Measurements from ENCODE around the gene HIGD2A. TPM values are rescaled to one million over a fixed set of nuclear protein-coding genes. Genes with fewer than 3 reads are reported as not detected.

Gene HIGD2A
- total and polyA plus RNA-seq, 2 donors = 62.0 to 188 TPM

DNA sequence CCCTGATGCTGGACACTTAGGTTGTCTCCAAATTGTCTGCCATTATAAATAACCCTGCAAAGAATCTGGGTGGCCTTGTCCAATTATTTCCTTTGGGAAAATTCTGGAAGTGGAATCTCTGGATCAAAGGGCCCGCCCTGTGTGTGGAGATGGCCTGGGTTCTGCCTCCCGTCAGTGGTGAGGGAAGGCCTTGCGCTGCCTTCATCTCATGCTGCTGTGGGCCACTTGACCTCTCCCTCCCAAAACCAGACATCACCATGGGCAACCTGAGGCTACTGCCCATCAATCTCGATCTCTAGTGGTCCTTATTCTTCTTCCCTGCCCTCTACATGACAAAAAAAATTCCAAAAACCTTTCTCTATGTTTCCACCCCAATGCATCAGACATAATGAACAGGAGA is 21.2 kb downstream of the HIGD2A start:
- H3K4me1 ChIP-seq (ENCODE audit: insufficient read depth) = peaks cover 2% of the 10 kb centered on the region
- H3K27ac ChIP-seq (ENCODE audit: low read depth) = no peak overlapping the region
- 93% methylated on average over 4 of the region's 4 CpGs for WGBS
- H3K36me3 ChIP-seq (ENCODE audit: insufficient read depth) = peaks cover 2% of the 10 kb centered on the region
- H3K4me3 ChIP-seq (ENCODE audit: low read depth, low read length) = no peak overlapping the region
- DNase-seq (ENCODE audit: extremely low spot score) = no peak

DNA sequence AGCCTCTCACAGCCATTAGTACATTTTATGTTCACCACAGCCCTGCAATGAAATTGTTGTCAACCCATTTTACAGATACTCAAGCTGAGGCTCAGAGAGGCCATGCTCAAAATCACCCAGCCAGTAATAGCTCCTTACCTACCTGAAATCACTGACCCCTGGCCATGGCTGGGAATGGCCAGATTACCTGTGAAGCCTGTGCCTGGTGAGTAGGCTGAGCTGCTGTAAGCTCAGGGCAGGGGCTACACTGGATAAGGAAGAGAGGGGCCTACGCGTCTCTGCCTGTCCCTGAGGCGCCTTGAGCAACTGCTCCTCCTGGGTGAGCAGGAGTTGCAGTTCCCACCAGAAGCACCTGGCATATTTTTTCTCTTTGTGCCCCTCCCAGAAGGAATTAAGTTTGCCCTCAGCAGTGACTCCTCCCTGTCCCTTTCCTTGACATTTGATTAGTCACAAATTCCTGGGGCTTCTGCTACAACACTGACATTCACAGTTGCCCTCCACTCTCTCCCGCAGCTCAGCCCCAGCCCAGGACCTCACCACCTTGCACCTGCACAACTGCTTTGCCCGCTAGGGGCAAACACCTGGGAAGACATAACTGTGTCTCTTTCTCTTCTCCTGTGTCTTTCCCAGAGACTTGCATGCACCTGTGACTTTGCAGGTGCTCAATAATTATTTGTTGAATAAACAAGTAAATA is 22.1 kb downstream of the HIGD2A start:
- peaks cover 2% of the 10 kb centered on the region for H3K36me3 ChIP-seq (ENCODE audit: insufficient read depth)
- H3K27ac ChIP-seq (ENCODE audit: low read depth) = no peak overlapping the region
- WGBS = 95% methylated on average over 5 of the region's 5 CpGs
- peaks cover 2% of the 10 kb centered on the region for H3K4me1 ChIP-seq (ENCODE audit: insufficient read depth)
- DNase-seq (ENCODE audit: extremely low spot score) = no peak
- H3K4me3 ChIP-seq (ENCODE audit: low read depth, low read length) = no peak overlapping the region

DNA sequence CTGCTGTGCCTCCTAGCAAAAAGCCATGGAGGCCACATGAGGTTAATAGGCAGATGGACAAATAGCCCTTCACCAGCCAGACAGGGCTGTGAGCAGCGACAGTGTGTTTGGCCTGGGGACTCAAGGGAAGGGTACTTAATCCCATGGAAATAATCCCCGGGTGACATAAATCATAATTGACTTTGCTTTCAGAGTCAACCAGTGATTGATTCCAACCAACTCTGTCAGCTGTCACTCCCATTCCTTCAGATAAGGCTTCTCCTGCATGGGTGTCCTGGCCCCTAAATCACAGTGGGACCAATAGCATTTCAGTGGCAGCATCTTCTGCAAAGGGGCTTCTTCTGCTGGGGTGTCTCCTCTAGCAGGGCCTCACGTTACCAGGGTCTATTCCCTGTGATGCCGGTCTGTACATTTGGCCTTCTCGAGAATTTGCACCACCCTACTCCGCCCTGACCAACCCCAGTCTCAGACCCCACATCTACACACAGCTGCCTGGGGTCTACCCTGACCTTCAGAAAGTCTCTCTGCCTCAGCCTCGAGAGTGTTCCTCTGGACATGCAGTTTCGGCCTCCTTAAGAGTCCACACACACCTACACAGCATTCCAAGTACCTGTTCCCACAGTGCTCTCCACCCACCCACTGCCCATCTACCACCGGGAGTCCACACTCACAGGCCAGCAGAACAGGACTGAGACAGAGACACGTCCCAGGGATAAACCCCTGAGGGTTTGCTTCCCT is 24.1 kb downstream of the HIGD2A start:
- peaks cover 2% of the 10 kb centered on the region for H3K4me1 ChIP-seq (ENCODE audit: insufficient read depth)
- 76% methylated on average over 10 of the region's 10 CpGs for WGBS
- no peak overlapping the region for H3K4me3 ChIP-seq (ENCODE audit: low read depth, low read length)
- peaks cover 2% of the 10 kb centered on the region for H3K36me3 ChIP-seq (ENCODE audit: insufficient read depth)
- DNase-seq (ENCODE audit: extremely low spot score) = no peak
- H3K27ac ChIP-seq (ENCODE audit: low read depth) = no peak overlapping the region

- Histone ChIP-seq H3K4me3 (ENCODE audit: low read depth, low read length) (no peak overlapping the region), H3K4me1 (ENCODE audit: insufficient read depth) (peaks cover 2% of the 10 kb centered on the region), H3K36me3 (ENCODE audit: insufficient read depth) (peaks cover 2% of the 10 kb centered on the region), H3K27ac (ENCODE audit: low read depth) (no peak overlapping the region)
- 38% methylated on average over 2 of the region's 2 CpGs for WGBS
- DNase-seq (ENCODE audit: extremely low spot score) = no peak
These were observed 24.7 kb downstream of the HIGD2A start for GRCh38 chr5:176413255-176413565.

DNA sequence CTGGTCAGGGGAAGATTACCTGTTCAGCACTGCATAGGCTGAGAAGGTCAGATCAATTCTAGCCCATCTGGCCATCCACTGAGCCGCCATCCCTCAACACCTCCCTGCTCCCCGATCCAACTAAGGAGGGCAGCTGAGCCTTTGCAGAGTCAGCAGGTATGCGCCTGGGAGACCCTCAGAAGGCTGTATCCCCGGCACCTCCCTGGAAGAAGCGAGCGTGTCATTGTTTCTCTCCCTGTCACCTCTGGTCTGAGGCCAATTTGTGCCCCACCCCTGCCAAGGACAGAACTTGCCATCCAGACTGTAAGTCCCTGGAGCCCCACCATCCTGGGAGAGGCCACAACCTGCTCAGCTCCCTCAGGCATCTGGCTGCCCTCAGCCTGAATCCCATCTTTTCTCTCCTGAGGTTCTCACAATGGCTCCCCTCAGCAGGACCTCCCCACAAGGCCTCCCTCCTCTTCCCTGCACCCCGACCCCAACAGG is 25.2 kb downstream of the HIGD2A start:
- Histone ChIP-seq H3K4me3 (ENCODE audit: low read depth, low read length) (no peak overlapping the region), H3K4me1 (ENCODE audit: insufficient read depth) (peaks cover 2% of the 10 kb centered on the region), H3K36me3 (ENCODE audit: insufficient read depth) (peaks cover 2% of the 10 kb centered on the region), H3K27ac (ENCODE audit: low read depth) (no peak overlapping the region)
- WGBS = 88% methylated on average over 7 of the region's 7 CpGs
- DNase-seq (ENCODE audit: extremely low spot score) = no peak

DNA sequence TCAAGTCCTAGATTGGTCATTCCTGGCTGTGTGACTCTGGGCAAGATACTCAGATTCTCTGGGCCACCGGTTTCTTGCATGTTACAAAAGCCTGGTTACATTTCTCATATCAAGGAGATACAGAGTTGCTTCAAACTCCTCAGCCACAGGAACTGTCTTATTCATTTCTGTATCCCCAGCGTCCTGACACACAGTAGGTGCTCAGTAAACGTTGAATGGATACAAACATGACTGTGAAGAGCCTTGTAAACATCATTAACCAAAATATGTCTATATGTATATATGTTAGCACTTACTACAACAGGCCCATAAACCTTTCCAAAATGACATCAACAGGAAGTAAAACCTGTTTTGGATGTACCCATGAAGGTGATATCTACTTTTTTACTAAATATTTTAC is 26.2 kb downstream of the HIGD2A start:
- no peak for DNase-seq (ENCODE audit: extremely low spot score)
- Histone ChIP-seq H3K4me1 (ENCODE audit: insufficient read depth) (peaks cover 2% of the 10 kb centered on the region), H3K27ac (ENCODE audit: low read depth) (no peak overlapping the region), H3K4me3 (ENCODE audit: low read depth, low read length) (no peak overlapping the region), H3K36me3 (ENCODE audit: insufficient read depth) (peaks cover 1% of the 10 kb centered on the region)
- 70% methylated on average over 3 of the region's 3 CpGs for WGBS

- WGBS = 72% methylated on average over 13 of the region's 13 CpGs
- no peak for DNase-seq (ENCODE audit: extremely low spot score)
These were observed 26.8 kb downstream of the HIGD2A start for GRCh38 chr5:176415240-176415951.

DNA sequence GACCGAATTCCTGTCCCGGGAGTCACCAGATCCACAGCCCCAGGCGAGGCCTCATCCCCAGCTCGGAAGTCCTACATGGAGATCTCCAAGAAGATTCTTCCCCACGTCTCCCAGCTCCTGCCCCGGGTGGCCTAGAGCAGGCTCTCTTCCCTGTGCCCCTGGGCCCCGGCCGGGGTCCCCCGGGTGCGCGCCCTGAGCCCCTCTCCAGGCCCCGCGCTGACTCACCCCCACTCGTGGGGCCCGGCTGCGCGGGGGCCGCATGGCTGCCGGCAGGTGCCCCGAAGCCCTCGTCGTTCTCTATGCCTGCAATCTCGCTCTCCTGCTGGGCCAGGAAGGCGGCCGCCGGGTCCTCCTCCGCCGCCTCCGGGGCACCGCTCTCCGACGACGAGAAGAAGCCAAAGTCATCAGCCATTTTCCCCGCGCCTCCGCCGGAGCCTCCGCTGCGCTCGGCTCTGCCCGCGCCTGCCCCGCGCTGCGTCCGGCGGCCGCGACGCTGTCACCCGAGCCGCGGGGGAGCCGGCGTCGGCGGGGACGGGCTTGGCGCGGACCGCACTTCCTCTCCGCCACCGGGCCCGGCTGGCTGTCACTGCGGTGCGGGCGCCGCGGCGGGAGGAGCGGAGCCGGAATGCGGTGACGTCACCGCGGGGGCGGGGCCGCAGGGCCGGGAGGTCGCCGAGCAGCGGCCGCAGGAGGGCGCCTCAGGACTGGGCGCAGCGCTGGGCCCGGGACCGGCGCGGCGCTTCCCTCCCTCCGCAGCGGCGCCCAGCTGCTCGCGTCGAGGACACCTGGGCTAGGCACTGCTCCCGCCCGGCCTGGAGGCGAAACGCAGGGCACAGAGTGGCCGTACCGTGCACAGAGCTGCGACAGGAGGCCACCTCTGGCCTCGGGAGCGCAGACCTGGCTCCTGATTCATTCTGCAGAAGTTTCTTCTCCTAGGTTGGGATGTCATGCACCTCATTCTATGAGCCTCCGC is 27.7 kb downstream of the HIGD2A start, which contains the start of gene CLTB:
CLTB (minus strand) TSS at position 588 of the 973 bp plus-strand sequence; CDS start at position 412, 176 bp downstream.
- no peaks in the 10 kb centered on the region for H3K36me3 ChIP-seq (ENCODE audit: insufficient read depth)
- WGBS = 1% methylated on average over 107 of the region's 107 CpGs
- peak; percentile 26 for DNase-seq (ENCODE audit: extremely low spot score)
- peak within 1 kb of the TSS; percentile 76 for H3K27ac ChIP-seq (ENCODE audit: low read depth)
- H3K4me1 ChIP-seq (ENCODE audit: insufficient read depth) = peaks cover 2% of the 10 kb centered on the region
- H3K4me3 ChIP-seq (ENCODE audit: low read depth, low read length) = peak within 1 kb of the TSS; percentile 80

More at GRCh38 chr5:176415240-176415951, 26.8 kb downstream of the HIGD2A start:
- no peaks in the 10 kb centered on the region for H3K36me3 ChIP-seq (ENCODE audit: insufficient read depth)
- peak overlapping the region; percentile 80 for H3K4me3 ChIP-seq (ENCODE audit: low read depth, low read length)
- H3K4me1 ChIP-seq (ENCODE audit: insufficient read depth) = peaks cover 2% of the 10 kb centered on the region
- peak overlapping the region; percentile 15 for H3K27ac ChIP-seq (ENCODE audit: low read depth)

DNA sequence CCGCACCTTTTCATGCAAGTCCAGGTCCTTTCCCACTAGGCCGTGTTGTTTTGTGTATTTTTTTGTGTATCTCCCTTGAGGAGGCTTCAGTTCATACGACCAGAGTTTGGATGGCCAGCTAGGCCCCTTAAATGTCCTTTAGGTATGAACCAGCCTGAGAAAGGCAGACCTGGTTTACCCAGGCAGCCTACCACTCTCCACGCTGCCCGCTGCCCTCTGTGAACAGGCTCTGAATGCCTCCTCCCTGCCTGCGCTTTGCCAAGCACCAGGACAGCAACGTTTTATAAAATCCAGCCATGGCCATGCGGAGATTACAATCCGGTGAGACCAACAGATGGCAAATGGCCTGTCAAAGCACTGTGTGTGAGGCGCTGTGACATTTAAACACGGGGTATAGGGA is 28.4 kb downstream of the HIGD2A start:
- Histone ChIP-seq H3K4me1 (ENCODE audit: insufficient read depth) (peaks cover 2% of the 10 kb centered on the region), H3K4me3 (ENCODE audit: low read depth, low read length) (no peak overlapping the region), H3K27ac (ENCODE audit: low read depth) (no peak overlapping the region), H3K36me3 (ENCODE audit: insufficient read depth) (no peaks in the 10 kb centered on the region)
- 73% methylated on average over 11 of the region's 11 CpGs for WGBS
- DNase-seq (ENCODE audit: extremely low spot score) = no peak

GRCh38 chr5:176418251-176418650 is 29.7 kb downstream of the HIGD2A start:
- Histone ChIP-seq H3K36me3 (ENCODE audit: insufficient read depth) (no peaks in the 10 kb centered on the region), H3K27ac (ENCODE audit: low read depth) (no peak overlapping the region), H3K4me1 (ENCODE audit: insufficient read depth) (no peaks in the 10 kb centered on the region), H3K4me3 (ENCODE audit: low read depth, low read length) (no peak overlapping the region)
- WGBS = 67% methylated on average over 9 of the region's 9 CpGs
- no peak for DNase-seq (ENCODE audit: extremely low spot score)

GRCh38 chr5:176420086-176420485 is 31.5 kb downstream of the HIGD2A start:
- Histone ChIP-seq H3K36me3 (ENCODE audit: insufficient read depth) (no peaks in the 10 kb centered on the region), H3K27ac (ENCODE audit: low read depth) (no peak overlapping the region), H3K4me3 (ENCODE audit: low read depth, low read length) (no peak overlapping the region), H3K4me1 (ENCODE audit: insufficient read depth) (no peaks in the 10 kb centered on the region)
- 86% methylated on average over 5 of the region's 5 CpGs for WGBS
- no peak for DNase-seq (ENCODE audit: extremely low spot score)

- Histone ChIP-seq H3K36me3 (ENCODE audit: insufficient read depth) (no peaks in the 10 kb centered on the region), H3K4me3 (ENCODE audit: low read depth, low read length) (no peak overlapping the region), H3K27ac (ENCODE audit: low read depth) (no peak overlapping the region), H3K4me1 (ENCODE audit: insufficient read depth) (no peaks in the 10 kb centered on the region)
- no peak for DNase-seq (ENCODE audit: extremely low spot score)
- 53% methylated on average over 2 of the region's 2 CpGs for WGBS
These were observed 32.5 kb downstream of the HIGD2A start for GRCh38 chr5:176420972-176421544.
